NCI-H1930 (cell line): ENCODE data around the gene CHD5.
A peak's percentile ranks its signal among the peaks of the same experiment; 100 is the strongest.
"Not testable (repeated sequence)": the region's sequence is repeated elsewhere in the genome, so short reads cannot be mapped to it uniquely, and the experiment has no call there.

Experiments
- DNase-seq, 2 experiments: peaks; one replicate each; lab custom pipeline; 2025; lab: John Stamatoyannopoulos, UW

Gene CHD5

GRCh38 chr1:6180268-6180706 lies at the start of gene CHD5:
TSS of gene CHD5 (minus strand) at chr1:6180321. CDS start at chr1:6180023, 298 bp downstream.
- peak; percentile 53 to 57 for DNase-seq

GRCh38 chr1:6225651-6226050 lies 45.5 kb upstream of the CHD5 start:
- no peak for DNase-seq

- no peak for DNase-seq
Measured at GRCh38 chr1:6224718-6225117, 44.6 kb upstream of the CHD5 start.

- DNase-seq = no peak
Measured at GRCh38 chr1:6223617-6224016, 43.5 kb upstream of the CHD5 start.

GRCh38 chr1:6222636-6223035 lies 42.5 kb upstream of the CHD5 start:
- no peak for DNase-seq

- no peak for DNase-seq
Measured at GRCh38 chr1:6221210-6221784, 41.2 kb upstream of the CHD5 start.

GRCh38 chr1:6220236-6220635 lies 40.1 kb upstream of the CHD5 start:
- DNase-seq = no peak

GRCh38 chr1:6219641-6220040 lies 39.5 kb upstream of the CHD5 start:
- DNase-seq = not testable (repeated sequence)

GRCh38 chr1:6218375-6219164 lies 38.4 kb upstream of the CHD5 start:
- DNase-seq = no peak

GRCh38 chr1:6212193-6212959 lies 32.3 kb upstream of the CHD5 start:
- DNase-seq = no peak

- no peak for DNase-seq
Measured at GRCh38 chr1:6211731-6212130, 31.6 kb upstream of the CHD5 start.

GRCh38 chr1:6210591-6211355 lies 30.7 kb upstream of the CHD5 start:
- no peak for DNase-seq

- DNase-seq = no peak
Measured at GRCh38 chr1:6209661-6210580, 29.8 kb upstream of the CHD5 start.

- DNase-seq = peak; percentile 28 to 46
Measured at GRCh38 chr1:6208723-6209660, 28.9 kb upstream of the CHD5 start.

GRCh38 chr1:6207921-6208320 lies 27.8 kb upstream of the CHD5 start:
- no peak for DNase-seq

- DNase-seq = no peak
Measured at GRCh38 chr1:6207075-6207885, 27.2 kb upstream of the CHD5 start.

GRCh38 chr1:6206520-6206855 lies 26.4 kb upstream of the CHD5 start:
- no peak for DNase-seq

- no peak for DNase-seq
Measured at GRCh38 chr1:6205849-6206519, 25.9 kb upstream of the CHD5 start, which contains the start of gene RNF207. TSS of gene RNF207 (plus strand) at chr1:6206119. CDS start at chr1:6206536, 417 bp downstream.
